ENCODE results near the gene GBGT1.

DNA sequence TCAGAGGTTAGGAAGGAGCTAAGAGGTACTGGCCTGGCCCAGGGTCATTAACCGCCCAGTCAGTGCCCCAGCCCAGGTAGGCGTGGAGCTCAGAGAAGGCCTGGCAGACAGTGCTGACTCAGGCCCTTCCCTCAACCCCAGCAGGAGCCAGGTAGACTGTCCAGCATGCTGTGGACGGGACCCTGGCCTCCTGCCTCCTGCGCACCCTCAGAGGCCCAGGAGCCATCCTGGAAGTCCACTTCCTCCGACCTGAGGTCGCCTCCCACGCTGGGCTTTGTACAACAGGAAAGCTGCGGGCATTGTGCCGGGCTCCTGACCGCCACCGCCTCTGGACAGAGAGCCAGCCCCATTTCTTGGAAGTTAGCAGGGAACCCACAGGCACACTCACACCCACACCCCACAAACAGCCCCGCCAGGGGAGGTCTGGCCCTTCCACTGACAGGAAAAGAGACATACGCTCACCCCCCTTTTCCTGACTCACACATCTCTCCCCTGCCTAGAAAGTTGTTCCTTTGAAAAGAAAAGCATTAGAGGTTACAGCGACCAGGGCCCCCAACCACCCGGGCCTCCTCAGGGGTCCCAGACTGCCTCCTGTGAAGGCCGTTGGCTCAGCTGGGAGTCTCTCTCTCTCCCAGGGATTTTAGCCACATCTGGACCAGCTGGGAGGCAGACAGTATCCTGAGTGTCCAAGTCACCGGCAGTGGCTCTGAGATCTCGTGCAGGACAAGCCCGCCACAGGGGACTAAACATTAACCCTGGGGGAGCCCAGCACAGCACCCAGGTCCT is 50.4 kb downstream of the GBGT1 start:
- TF ChIP-seq, protein P1, sequence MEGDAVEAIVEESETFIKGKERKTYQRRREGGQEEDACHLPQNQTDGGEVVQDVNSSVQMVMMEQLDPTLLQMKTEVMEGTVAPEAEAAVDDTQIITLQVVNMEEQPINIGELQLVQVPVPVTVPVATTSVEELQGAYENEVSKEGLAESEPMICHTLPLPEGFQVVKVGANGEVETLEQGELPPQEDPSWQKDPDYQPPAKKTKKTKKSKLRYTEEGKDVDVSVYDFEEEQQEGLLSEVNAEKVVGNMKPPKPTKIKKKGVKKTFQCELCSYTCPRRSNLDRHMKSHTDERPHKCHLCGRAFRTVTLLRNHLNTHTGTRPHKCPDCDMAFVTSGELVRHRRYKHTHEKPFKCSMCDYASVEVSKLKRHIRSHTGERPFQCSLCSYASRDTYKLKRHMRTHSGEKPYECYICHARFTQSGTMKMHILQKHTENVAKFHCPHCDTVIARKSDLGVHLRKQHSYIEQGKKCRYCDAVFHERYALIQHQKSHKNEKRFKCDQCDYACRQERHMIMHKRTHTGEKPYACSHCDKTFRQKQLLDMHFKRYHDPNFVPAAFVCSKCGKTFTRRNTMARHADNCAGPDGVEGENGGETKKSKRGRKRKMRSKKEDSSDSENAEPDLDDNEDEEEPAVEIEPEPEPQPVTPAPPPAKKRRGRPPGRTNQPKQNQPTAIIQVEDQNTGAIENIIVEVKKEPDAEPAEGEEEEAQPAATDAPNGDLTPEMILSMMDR (IDR thresholded peaks at IDR 0.05; ENCODE audit: low read depth, low read length) = no peak
- TF ChIP-seq EZH2phosphoT487 (IDR thresholded peaks at IDR 0.05; ENCODE audit: low read depth) = no peak
